ENCODE measurements around the gene C2orf49. TPM values are rescaled to one million over a fixed set of nuclear protein-coding genes. Genes with fewer than 3 reads are reported as not detected.

C2orf49 gene
- total RNA-seq, 1 experiment from 2014 or later, result 17.2 TPM

GRCh38 chr2:105317937-105318336 is 19.4 kb upstream of the C2orf49 start (continued):
- TF ChIP-seq, protein P1, sequence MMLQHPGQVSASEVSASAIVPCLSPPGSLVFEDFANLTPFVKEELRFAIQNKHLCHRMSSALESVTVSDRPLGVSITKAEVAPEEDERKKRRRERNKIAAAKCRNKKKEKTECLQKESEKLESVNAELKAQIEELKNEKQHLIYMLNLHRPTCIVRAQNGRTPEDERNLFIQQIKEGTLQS (IDR thresholded peaks at IDR 0.05), result no peak
- TF ChIP-seq, protein P2, sequence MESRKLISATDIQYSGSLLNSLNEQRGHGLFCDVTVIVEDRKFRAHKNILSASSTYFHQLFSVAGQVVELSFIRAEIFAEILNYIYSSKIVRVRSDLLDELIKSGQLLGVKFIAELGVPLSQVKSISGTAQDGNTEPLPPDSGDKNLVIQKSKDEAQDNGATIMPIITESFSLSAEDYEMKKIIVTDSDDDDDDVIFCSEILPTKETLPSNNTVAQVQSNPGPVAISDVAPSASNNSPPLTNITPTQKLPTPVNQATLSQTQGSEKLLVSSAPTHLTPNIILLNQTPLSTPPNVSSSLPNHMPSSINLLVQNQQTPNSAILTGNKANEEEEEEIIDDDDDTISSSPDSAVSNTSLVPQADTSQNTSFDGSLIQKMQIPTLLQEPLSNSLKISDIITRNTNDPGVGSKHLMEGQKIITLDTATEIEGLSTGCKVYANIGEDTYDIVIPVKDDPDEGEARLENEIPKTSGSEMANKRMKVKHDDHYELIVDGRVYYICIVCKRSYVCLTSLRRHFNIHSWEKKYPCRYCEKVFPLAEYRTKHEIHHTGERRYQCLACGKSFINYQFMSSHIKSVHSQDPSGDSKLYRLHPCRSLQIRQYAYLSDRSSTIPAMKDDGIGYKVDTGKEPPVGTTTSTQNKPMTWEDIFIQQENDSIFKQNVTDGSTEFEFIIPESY (IDR thresholded peaks at IDR 0.05; ENCODE audit: extremely low read depth, insufficient replicate concordance, low read length), result no peak
- TF ChIP-seq CBX3 (IDR thresholded peaks at IDR 0.05; ENCODE audit: low read depth) (no peak), YY1 (IDR thresholded peaks at IDR 0.05; ENCODE audit: extremely low read depth, insufficient replicate concordance, low read depth, low read length) (no peak)

DNA sequence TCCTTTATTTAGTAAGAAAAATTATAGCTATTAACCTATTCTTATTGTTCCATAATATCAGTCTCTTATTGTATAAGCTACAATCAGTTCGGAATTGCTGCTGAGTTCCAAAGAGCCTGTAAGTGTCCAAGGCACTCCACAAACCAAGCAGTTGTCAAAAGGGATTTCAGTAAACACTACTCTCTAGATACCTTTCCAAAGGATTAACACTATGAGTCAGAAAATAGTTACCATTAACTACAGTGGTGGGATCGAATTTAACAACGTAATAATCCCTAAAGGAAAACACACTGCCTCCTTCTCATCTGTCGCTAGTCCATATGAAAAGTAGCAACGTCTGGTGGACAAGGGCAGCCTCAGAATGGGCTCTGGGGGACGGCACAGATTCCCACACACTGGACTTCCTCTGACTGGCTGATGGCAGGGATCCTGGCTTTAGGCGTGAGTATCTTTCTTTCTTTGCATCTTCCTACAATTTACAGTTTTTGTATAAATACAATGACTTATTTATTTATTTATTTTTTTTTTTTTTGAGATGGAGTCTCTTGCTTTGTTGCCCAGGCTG is 16.6 kb upstream of the C2orf49 start:
- H3K4me2 ChIP-seq (ENCODE audit: low read length), result no peak overlapping the region
- no peak overlapping the region for H3K9ac ChIP-seq (ENCODE audit: low read length)
- peaks cover 84% of the 10 kb centered on the region for H3K79me2 ChIP-seq (ENCODE audit: insufficient read depth, low read length)
- H3K9me3 ChIP-seq (ENCODE audit: control insufficient read depth in 1 of 2, insufficient read depth in 1 of 2, low read depth in 1 of 2, low read length in 2 of 2), result no peaks in the 10 kb centered on the region
- intact Hi-C loops (cut with micrococcal nuclease), result no loop called here
- RAD21 ChIA-PET (ENCODE audit: low non-redundant PET in 1 of 2, low total read pairs in 2 of 2, uncharacterized antibody in 2 of 2, unreplicated experiment in 2 of 2), result no interaction called here
- POLR2A ChIA-PET, result no interaction called here
- CTCF ChIA-PET, result interaction anchor here (0.6 kb wide), 1 partner anchor 83 kb away, joined by 3 read pairs; no protein-coding TSS in a partner anchor
- DNase-seq (ENCODE audit: low read depth, low spot score) (no peak), ATAC-seq (no peak)
- H3K36me3 ChIP-seq (ENCODE audit: control insufficient read depth in 1 of 2, insufficient read depth in 2 of 2, low read length in 2 of 2), result no peaks in the 10 kb centered on the region
- H3K4me1 ChIP-seq (ENCODE audit: control insufficient read depth in 1 of 2, insufficient read depth in 2 of 2, low read length in 2 of 2), result peaks cover 0 to 8% of the 10 kb centered on the region in 2 experiments; a peak in 2 of 4 replicates
- H3K27ac ChIP-seq (ENCODE audit: low read depth, low read length), result no peak overlapping the region
- no peaks in the 10 kb centered on the region for H4K20me1 ChIP-seq (ENCODE audit: insufficient read depth)
- H3K9me2 ChIP-seq (ENCODE audit: insufficient read depth), result no peaks in the 10 kb centered on the region
- no peaks in the 10 kb centered on the region for H3K27me3 ChIP-seq (ENCODE audit: insufficient read depth, low read length)
- no peak overlapping the region for H2AFZ ChIP-seq (ENCODE audit: low read depth, low read length, poor library complexity, severe bottlenecking)
- BruUV-seq (replicated peaks), result no TSS peak
- no peak overlapping the region for H3K4me3 ChIP-seq (replicated peaks in 1 of 2; ENCODE audit: low read depth in 1 of 2, low read length in 2 of 2)
- TF ChIP-seq JUND (IDR thresholded peaks at IDR 0.05), result no peak
- TF ChIP-seq POLR2A (IDR thresholded peaks at IDR 0.05; ENCODE audit: borderline replicate concordance, extremely low read depth, insufficient read depth, insufficient read length), result no peak
- TF ChIP-seq ZNF274 (IDR thresholded peaks at IDR 0.05; ENCODE audit: low read depth, low read length), result no peak
- no peak for TF ChIP-seq EZH2 (IDR thresholded peaks at IDR 0.05)
- no peak for TF ChIP-seq SRF (IDR thresholded peaks at IDR 0.05; ENCODE audit: low read depth)
- no peak for TF ChIP-seq ELF1 (IDR thresholded peaks at IDR 0.05; ENCODE audit: borderline replicate concordance, low read depth)
- TF ChIP-seq, protein P2 (IDR thresholded peaks at IDR 0.05; ENCODE audit: extremely low read depth, insufficient replicate concordance, low read length), result no peak
- TF ChIP-seq MAX (IDR thresholded peaks at IDR 0.05), result no peak
- no peak for TF ChIP-seq TCF7L2 (IDR thresholded peaks at IDR 0.05; ENCODE audit: borderline replicate concordance, extremely low read depth, insufficient read depth, insufficient read length)
- TF ChIP-seq, protein P3, sequence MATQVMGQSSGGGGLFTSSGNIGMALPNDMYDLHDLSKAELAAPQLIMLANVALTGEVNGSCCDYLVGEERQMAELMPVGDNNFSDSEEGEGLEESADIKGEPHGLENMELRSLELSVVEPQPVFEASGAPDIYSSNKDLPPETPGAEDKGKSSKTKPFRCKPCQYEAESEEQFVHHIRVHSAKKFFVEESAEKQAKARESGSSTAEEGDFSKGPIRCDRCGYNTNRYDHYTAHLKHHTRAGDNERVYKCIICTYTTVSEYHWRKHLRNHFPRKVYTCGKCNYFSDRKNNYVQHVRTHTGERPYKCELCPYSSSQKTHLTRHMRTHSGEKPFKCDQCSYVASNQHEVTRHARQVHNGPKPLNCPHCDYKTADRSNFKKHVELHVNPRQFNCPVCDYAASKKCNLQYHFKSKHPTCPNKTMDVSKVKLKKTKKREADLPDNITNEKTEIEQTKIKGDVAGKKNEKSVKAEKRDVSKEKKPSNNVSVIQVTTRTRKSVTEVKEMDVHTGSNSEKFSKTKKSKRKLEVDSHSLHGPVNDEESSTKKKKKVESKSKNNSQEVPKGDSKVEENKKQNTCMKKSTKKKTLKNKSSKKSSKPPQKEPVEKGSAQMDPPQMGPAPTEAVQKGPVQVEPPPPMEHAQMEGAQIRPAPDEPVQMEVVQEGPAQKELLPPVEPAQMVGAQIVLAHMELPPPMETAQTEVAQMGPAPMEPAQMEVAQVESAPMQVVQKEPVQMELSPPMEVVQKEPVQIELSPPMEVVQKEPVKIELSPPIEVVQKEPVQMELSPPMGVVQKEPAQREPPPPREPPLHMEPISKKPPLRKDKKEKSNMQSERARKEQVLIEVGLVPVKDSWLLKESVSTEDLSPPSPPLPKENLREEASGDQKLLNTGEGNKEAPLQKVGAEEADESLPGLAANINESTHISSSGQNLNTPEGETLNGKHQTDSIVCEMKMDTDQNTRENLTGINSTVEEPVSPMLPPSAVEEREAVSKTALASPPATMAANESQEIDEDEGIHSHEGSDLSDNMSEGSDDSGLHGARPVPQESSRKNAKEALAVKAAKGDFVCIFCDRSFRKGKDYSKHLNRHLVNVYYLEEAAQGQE (IDR thresholded peaks at IDR 0.05; ENCODE audit: low read depth), result no peak
- TF ChIP-seq RAD21 (IDR thresholded peaks at IDR 0.05; ENCODE audit: low read depth), result no peak
- no peak for TF ChIP-seq YY1 (IDR thresholded peaks at IDR 0.05; ENCODE audit: extremely low read depth, insufficient replicate concordance, low read depth, low read length)
- no peak for TF ChIP-seq FOSL1 (IDR thresholded peaks at IDR 0.05; ENCODE audit: low read depth)
- no peak for TF ChIP-seq CBX3 (IDR thresholded peaks at IDR 0.05; ENCODE audit: low read depth)
